KG1 (cell line): ENCODE measurements around the gene GGA1.

Source experiments
- DNase-seq: peaks from one replicate; lab custom pipeline; 2025; lab: John Stamatoyannopoulos, UW

GGA1 gene

GRCh38 chr22:37608477-37609239 is at the start of gene GGA1:
Gene GGA1, plus strand, starts transcription at chr22:37608834. Its CDS starts 27 bp downstream, at chr22:37608861.
- DNase-seq = peak; percentile 100

GRCh38 chr22:37559521-37559900 is 49.1 kb upstream of the GGA1 start:
- no peak for DNase-seq

GRCh38 chr22:37559901-37560607 is 48.6 kb upstream of the GGA1 start, which contains the start of gene CDC42EP1:
Gene CDC42EP1, plus strand, starts transcription at chr22:37560480. Its CDS starts 5,870 bp downstream, at chr22:37566350.
- no peak for DNase-seq

GRCh38 chr22:37560608-37561211 is 47.9 kb upstream of the GGA1 start:
- DNase-seq = no peak

- DNase-seq = peak; percentile 64
Measured at GRCh38 chr22:37561212-37562048, 47.2 kb upstream of the GGA1 start.

- DNase-seq = no peak
Measured at GRCh38 chr22:37562049-37562875, 46.4 kb upstream of the GGA1 start.

- DNase-seq = no peak
Measured at GRCh38 chr22:37563153-37564081, 45.2 kb upstream of the GGA1 start.

- no peak for DNase-seq
Measured at GRCh38 chr22:37564111-37564711, 44.4 kb upstream of the GGA1 start.

- no peak for DNase-seq
Measured at GRCh38 chr22:37565830-37566229, 42.8 kb upstream of the GGA1 start.

GRCh38 chr22:37566329-37566837 is 42.3 kb upstream of the GGA1 start:
- DNase-seq = no peak

- DNase-seq = peak; percentile 78
Measured at GRCh38 chr22:37566903-37567798, 41.5 kb upstream of the GGA1 start.

- no peak for DNase-seq
Measured at GRCh38 chr22:37568012-37568411, 40.6 kb upstream of the GGA1 start.

GRCh38 chr22:37568448-37569008 is 40.1 kb upstream of the GGA1 start:
- no peak for DNase-seq

- DNase-seq = no peak
Measured at GRCh38 chr22:37569009-37569920, 39.4 kb upstream of the GGA1 start.

GRCh38 chr22:37569921-37570660 is 38.5 kb upstream of the GGA1 start:
- DNase-seq = no peak

- no peak for DNase-seq
Measured at GRCh38 chr22:37570661-37570976, 38.0 kb upstream of the GGA1 start.
